WTC11 (cell line): ENCODE data around the gene ELP5. TPM values are rescaled to one million over a fixed set of nuclear protein-coding genes. Genes with fewer than 3 reads are reported as not detected.

ENCODE experiments used
- ATAC-seq: fragments of 200-7000 bp; cut with Tn5 transposase; 2 replicates; pipeline ENCODE4 v1.10.0; 2021; ENCODE audit warnings: mild to moderate bottlenecking, moderate library complexity
- CTCF ChIA-PET: fragments of 300-600 bp; sonication (Branson Sonifier 250); formaldehyde crosslinking; loops from one replicate; lab custom pipeline; 2021; ENCODE audit warnings: antibody characterized with exemption; lab: Charles Lee
- POLR2A ChIA-PET: fragments of 350-600 bp; sonication (Branson Sonifier 250); formaldehyde crosslinking; loops from one replicate; lab custom pipeline; 2021; ENCODE audit warnings: antibody characterized with exemption; lab: Charles Lee
- DNase-seq: peaks from one replicate; pipeline ENCODE4 v3.0.0; 2021; ENCODE audit warnings: low spot score
- H3K27ac Mint-ChIP-seq: 2 replicates; pipeline ENCODE4 v1.8.0; 2021; ENCODE audit warnings: mixed read lengths
- H3K27me3 Mint-ChIP-seq: 2 replicates; pipeline ENCODE4 v1.8.0; 2021; ENCODE audit warnings: low read depth, mild to moderate bottlenecking, moderate library complexity, mixed read lengths
- H3K36me3 Mint-ChIP-seq: 2 replicates; pipeline ENCODE4 v1.8.0; 2021; ENCODE audit warnings: mixed read lengths
- H3K4me1 Mint-ChIP-seq: 2 replicates; pipeline ENCODE4 v1.8.0; 2022; ENCODE audit warnings: mixed read lengths
- H3K4me3 Mint-ChIP-seq: 2 replicates; pipeline ENCODE4 v1.8.0; 2021; ENCODE audit warnings: mild to moderate bottlenecking, moderate library complexity, mixed read lengths
- H3K9me3 Mint-ChIP-seq: 2 replicates; pipeline ENCODE4 v1.8.0; 2021; ENCODE audit warnings: mixed read lengths
- AFF4 ChIP-seq: sonication (generic); formaldehyde crosslinking; IDR thresholded peaks from 2 replicates; pipeline ENCODE4 v1.8.1; 2023; ENCODE audit warnings: mild to moderate bottlenecking, missing genetic modification reagents, borderline replicate concordance
- AR ChIP-seq: fragments of 250-450 bp; sonication (Bioruptor Pico); IDR thresholded peaks from 2 replicates; pipeline ENCODE4 v1.9.0; 2021; ENCODE audit warnings: mild to moderate bottlenecking
- ARID4B ChIP-seq: sonication (generic); formaldehyde crosslinking; IDR thresholded peaks from 2 replicates; pipeline ENCODE4 v1.8.0; 2023; ENCODE audit warnings: missing genetic modification reagents, mild to moderate bottlenecking, borderline replicate concordance
- E2F1 ChIP-seq: sonication (generic); formaldehyde crosslinking; IDR thresholded peaks from 2 replicates; pipeline ENCODE4 v1.8.0; 2022; ENCODE audit warnings: mild to moderate bottlenecking, missing genetic modification reagents
- E2F5 ChIP-seq: sonication (generic); formaldehyde crosslinking; IDR thresholded peaks from 2 replicates; pipeline ENCODE4 v1.8.1; 2022; ENCODE audit warnings: mild to moderate bottlenecking, moderate library complexity, missing genetic modification reagents
- FOXK1 ChIP-seq: sonication (generic); formaldehyde crosslinking; IDR thresholded peaks from 2 replicates; pipeline ENCODE4 v1.8.0; 2022; ENCODE audit warnings: mild to moderate bottlenecking, moderate library complexity, missing genetic modification reagents
- FOXP4 ChIP-seq: sonication (generic); formaldehyde crosslinking; IDR thresholded peaks from 2 replicates; pipeline ENCODE4 v1.8.0; 2022; ENCODE audit warnings: mild to moderate bottlenecking, missing genetic modification reagents
- IRF2 ChIP-seq: sonication (generic); formaldehyde crosslinking; IDR thresholded peaks from 2 replicates; pipeline ENCODE4 v1.8.0; 2022; ENCODE audit warnings: low read depth, missing genetic modification reagents, borderline replicate concordance
- JUN ChIP-seq: sonication (generic); formaldehyde crosslinking; IDR thresholded peaks from 2 replicates; pipeline ENCODE4 v1.8.0; 2023; ENCODE audit warnings: mild to moderate bottlenecking, missing genetic modification reagents
- NFATC4 ChIP-seq: fragments of 250-450 bp; sonication (Bioruptor Pico); IDR thresholded peaks from 2 replicates; pipeline ENCODE4 v1.9.0; 2021; ENCODE audit warnings: mild to moderate bottlenecking
- NR1H2 ChIP-seq: sonication (generic); formaldehyde crosslinking; IDR thresholded peaks from 2 replicates; pipeline ENCODE4 v1.9.0; 2021; ENCODE audit warnings: mild to moderate bottlenecking, moderate library complexity, missing genetic modification reagents
- USF1 ChIP-seq: sonication (generic); formaldehyde crosslinking; IDR thresholded peaks from 2 replicates; pipeline ENCODE4 v1.8.0; 2022; ENCODE audit warnings: mild to moderate bottlenecking, missing genetic modification reagents
- USF2 ChIP-seq: sonication (generic); formaldehyde crosslinking; IDR thresholded peaks from 2 replicates; pipeline ENCODE4 v1.8.1; 2023; ENCODE audit warnings: mild to moderate bottlenecking, missing genetic modification reagents, moderate library complexity
- ZBTB21 ChIP-seq: sonication (generic); formaldehyde crosslinking; IDR thresholded peaks from 2 replicates; pipeline ENCODE4 v1.8.1; 2023; ENCODE audit warnings: mild to moderate bottlenecking, missing genetic modification reagents, borderline replicate concordance
- ZNF671 ChIP-seq: fragments of 250-450 bp; sonication (Bioruptor Pico); IDR thresholded peaks from 2 replicates; pipeline ENCODE4 v1.8.0; 2021; ENCODE audit warnings: mild to moderate bottlenecking
- total RNA-seq: library from RNA; stranded (reverse); gene quantifications from 3 replicates; pipeline ENCODE4 v1.2.3, GENCODE V29; 2021

Gene ELP5
- total RNA-seq, 1 experiment from 2014 or later: 101 TPM

- H3K4me1 Mint-ChIP-seq: peaks cover 23% of the 10 kb centered on the region
- peak; percentile 27 for DNase-seq
- no peaks in the 10 kb centered on the region for H3K9me3 Mint-ChIP-seq
- H3K27ac Mint-ChIP-seq: peak overlapping the region; percentile 99
- ATAC-seq: no peak
- peak overlapping the region; percentile 98 for H3K4me3 Mint-ChIP-seq
- CTCF ChIA-PET: interaction anchor here (1.1 to 1.4 kb wide), 2 partner anchors 13 to 19 kb away, joined by 3 to 4 read pairs; no protein-coding TSS in a partner anchor
- POLR2A ChIA-PET: interaction anchor here (1.0 kb wide), 2 partner anchors 10 to 19 kb away, joined by 5 to 6 read pairs; partner anchors contain the start of genes CTDNEP1 and GABARAP
- no peaks in the 10 kb centered on the region for H3K27me3 Mint-ChIP-seq
- H3K36me3 Mint-ChIP-seq: peaks cover 9% of the 10 kb centered on the region
- TF ChIP-seq IRF2 (CRISPR knock-in tag): 0 out of 2 replicates have a peak, but pooled peaks have one; percentile 52
- TF ChIP-seq E2F5: 0 out of 2 replicates have a peak, but pooled peaks have one; percentile 14
- TF ChIP-seq USF2 (CRISPR knock-in tag): peak; percentile 5; the same call in 1 of the 2 replicates
- TF ChIP-seq FOXP4 (CRISPR knock-in tag): peak; percentile 53; the same call in 1 of the 2 replicates
- TF ChIP-seq JUN: 0 out of 2 replicates have a peak, but pooled peaks have one; percentile 7
- 0 out of 2 replicates have a peak, but pooled peaks have one; percentile 16 for TF ChIP-seq AR (CRISPR knock-in tag)
- TF ChIP-seq ARID4B (CRISPR knock-in tag): peak; percentile 79
- no peak for TF ChIP-seq AFF4 (CRISPR knock-in tag)
- no peak for TF ChIP-seq NR1H2 (CRISPR knock-in tag)
- TF ChIP-seq FOXK1: peak; percentile 13; the same call in 1 of the 2 replicates
- TF ChIP-seq ZBTB21 (CRISPR knock-in tag): no peak
- TF ChIP-seq ZNF671 (CRISPR knock-in tag): 0 out of 2 replicates have a peak, but pooled peaks have one; percentile 42
- TF ChIP-seq NFATC4 (CRISPR knock-in tag): peak; percentile 66; the same call in 1 of the 2 replicates
- 0 out of 2 replicates have a peak, but pooled peaks have one; percentile 6 for TF ChIP-seq E2F1
- TF ChIP-seq USF1: 0 out of 2 replicates have a peak, but pooled peaks have one; percentile 7
Measured at GRCh38 chr17:7261379-7262191, 9.6 kb downstream of the ELP5 start.
